B cell (primary cell): ENCODE results near the gene PTPRQ. TPM values are rescaled to one million over a fixed set of nuclear protein-coding genes. Genes with fewer than 3 reads are reported as not detected.

Experiments used
- ATAC-seq: fragments of 200-7000 bp; cut with Tn5 transposase; one replicate; pipeline ENCODE4 v1.10.0; 2021; ENCODE audit warnings: low read depth, mild to moderate bottlenecking, moderate number of reproducible peaks, moderate library complexity
- CTCF ChIA-PET: fragments of 350-600 bp; sonication (Branson Sonifier 250); formaldehyde crosslinking; loops from one replicate; lab custom pipeline; 2021; ENCODE audit warnings: antibody characterized with exemption, inconsistent platforms; lab: Charles Lee
- POLR2A ChIA-PET: fragments of 350-600 bp; sonication (Branson Sonifier 250); formaldehyde crosslinking; loops from one replicate; lab custom pipeline; 2021; ENCODE audit warnings: antibody characterized with exemption; lab: Charles Lee
- DNase-seq: peaks from one replicate; pipeline ENCODE4 v3.0.0; 2013
- H2AFZ ChIP-seq: 2 replicates; pipeline ENCODE4 v1.6.1; 2012; ENCODE audit warnings: mild to moderate bottlenecking, low read depth, low read length; ENCODE audit not compliant: insufficient read depth, poor library complexity, severe bottlenecking
- H3K27ac ChIP-seq, 2 donors: 1 replicate in 1 of 2; 2 replicates in 1 of 2; pipeline ENCODE4 v1.5.1; 2012 to 2013; ENCODE audit warnings: low read length in 2 of 2, mild to moderate bottlenecking in 2 of 2, moderate library complexity in 1 of 2
- H3K27me3 ChIP-seq, 4 experiments: fragments of 200-600 bp in 1 of 4; sonication (generic) in 1 of 4; replicated peaks in 1 of 4; 1 replicate in 2 of 4; 2 replicates in 2 of 4; pipeline versions ENCODE4 v1.6.1 to v1.7.0; 2013 to 2016; ENCODE audit warnings: low read length in 3 of 4, mild to moderate bottlenecking in 2 of 4, mixed read lengths in 1 of 4, moderate library complexity in 1 of 4; ENCODE audit not compliant: insufficient read depth in 4 of 4, control insufficient read depth in 3 of 4; ENCODE audit errors: control extremely low read depth in 1 of 4
- H3K36me3 ChIP-seq, 2 experiments: replicated peaks in 1 of 2; 1 replicate in 1 of 2; 2 replicates in 1 of 2; pipeline versions ENCODE4 v1.6.1 to v1.7.1; 2013; ENCODE audit warnings: low read length in 1 of 2; ENCODE audit not compliant: insufficient read depth in 2 of 2, control insufficient read depth in 1 of 2; ENCODE audit errors: control extremely low read depth in 1 of 2, extremely low read depth in 1 of 2
- H3K4me1 ChIP-seq, 2 donors: fragments of 200-600 bp in 1 of 2; sonication (generic) in 1 of 2; 1 replicate in 1 of 2; 2 replicates in 1 of 2; pipeline versions ENCODE4 v1.5.1 to v1.6.1; 2013 to 2017; ENCODE audit warnings: low read length in 2 of 2; ENCODE audit not compliant: control insufficient read depth in 2 of 2, insufficient read depth in 2 of 2
- H3K4me2 ChIP-seq: replicated peaks from 2 replicates; pipeline ENCODE3; 2012; ENCODE audit warnings: mild to moderate bottlenecking, low read depth, low read length; ENCODE audit not compliant: poor library complexity, severe bottlenecking
- H3K4me3 ChIP-seq, 5 experiments: fragments of 200-600 bp in 1 of 5; sonication (generic) in 1 of 5; 1 replicate in 3 of 5; 2 replicates in 2 of 5; pipeline versions ENCODE4 v1.5.1 to v1.7.0; 2011 to 2016; ENCODE audit warnings: low read length in 4 of 5, mild to moderate bottlenecking in 4 of 5, low read depth in 2 of 5, control low read depth in 1 of 5, moderate library complexity in 1 of 5; ENCODE audit not compliant: insufficient read depth in 1 of 5; ENCODE audit errors: control extremely low read depth in 1 of 5, extremely low read depth in 1 of 5
- H3K79me2 ChIP-seq: fragments of 200-600 bp; sonication (generic); one replicate; pipeline ENCODE4 v1.6.0; 2016; ENCODE audit warnings: low read length; ENCODE audit not compliant: control insufficient read depth, insufficient read depth
- H3K9ac ChIP-seq: fragments of 200-600 bp; sonication (generic); 2 replicates; pipeline ENCODE4 v1.6.1; 2017; ENCODE audit warnings: mild to moderate bottlenecking, low read length, moderate library complexity
- H3K9me3 ChIP-seq, 3 donors: one replicate each; pipeline versions ENCODE4 v1.6.1 to v1.7.1; 2013; ENCODE audit warnings: low read length in 2 of 3; ENCODE audit not compliant: control insufficient read depth in 2 of 3, insufficient read depth in 1 of 3; ENCODE audit errors: control extremely low read depth in 1 of 3
- H4K20me1 ChIP-seq: 2 replicates; pipeline ENCODE4 v1.6.0; 2012; ENCODE audit warnings: mild to moderate bottlenecking, low read length; ENCODE audit not compliant: insufficient read depth, control insufficient read depth, poor library complexity, severe bottlenecking
- H3K27ac Mint-ChIP-seq: one replicate; pipeline ENCODE4 v1.8.0; 2021; ENCODE audit warnings: mixed read lengths
- H3K27me3 Mint-ChIP-seq: one replicate; pipeline ENCODE4 v1.8.0; 2021; ENCODE audit warnings: mixed read lengths
- H3K4me1 Mint-ChIP-seq: one replicate; pipeline ENCODE4 v1.8.0; 2021; ENCODE audit warnings: mixed read lengths
- H3K4me3 Mint-ChIP-seq: one replicate; pipeline ENCODE4 v1.8.0; 2021; ENCODE audit warnings: mixed read lengths
- H3K9me3 Mint-ChIP-seq: one replicate; pipeline ENCODE4 v1.8.0; 2022; ENCODE audit warnings: mixed read lengths; ENCODE audit not compliant: insufficient read depth
- EZH2 ChIP-seq: IDR thresholded peaks from 2 replicates; pipeline ENCODE4 v1.6.1; 2012; ENCODE audit warnings: borderline replicate concordance, low read depth, mild to moderate bottlenecking, moderate library complexity, low read length; ENCODE audit not compliant: insufficient read depth, poor library complexity, severe bottlenecking
- WGBS: methylation state at CpG from one replicate; pipeline ENCODE4 v1.1.5; 2013; ENCODE audit warnings: missing lambda C conversion rate; ENCODE audit not compliant: insufficient coverage; 5-methylcytosine and 5-hydroxymethylcytosine counted together
- intact Hi-C: fragments of 100-400 bp; cut with micrococcal nuclease; formaldehyde crosslinking; loops from one replicate; pipeline ENCODE4 v1.10.0; 2022
- polyA plus RNA-seq: library from polyadenylated mRNA; depleted of rRNA; stranded (reverse); fragments of >200 nt; gene quantifications from 2 replicates; pipeline ENCODE4 v1.2.3, GENCODE V29; 2012
- total RNA-seq, 2 donors: library from RNA; stranded (reverse); fragments of 120-200 nt in 1 of 2; gene quantifications; 1 replicate in 1 of 2; 2 replicates in 1 of 2; pipeline versions ENCODE4 v1.2.3 to v1.2.4, GENCODE V29; 2013 to 2022
- TF ChIP-seq, protein P1 (sequence below): fragments of 200-600 bp; IDR thresholded peaks from one replicate; pipeline ENCODE4 v1.8.0; 2022; ENCODE audit warnings: antibody characterized with exemption, mild to moderate bottlenecking

PTPRQ gene
- total and polyA plus RNA-seq, 2 donors (not counting 1 experiment from before 2014, with no cell fraction given): not detected

DNA sequence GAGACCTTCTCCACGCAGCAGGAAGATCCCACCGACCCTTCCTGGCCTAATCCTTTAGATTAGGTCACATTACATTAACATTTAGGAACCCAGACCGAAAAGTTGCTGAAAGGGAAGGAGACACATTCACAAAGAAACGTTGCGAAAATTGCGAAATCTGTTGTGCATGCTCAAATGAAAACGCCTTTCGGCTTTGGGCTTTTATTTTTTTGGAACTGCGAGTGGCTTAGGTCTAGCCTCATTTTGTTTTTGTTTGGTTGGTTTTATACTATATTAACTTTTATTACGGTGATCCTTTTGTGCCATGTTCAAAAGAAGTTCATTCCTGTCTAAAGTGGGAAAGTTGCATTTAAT, 264.9 kb downstream of the PTPRQ start:
- POLR2A ChIA-PET: no interaction called here
- 21% methylated on average over 6 of the region's 10 CpGs for WGBS
- H3K79me2 ChIP-seq: no peaks in the 10 kb centered on the region
- H3K27ac ChIP-seq: no peak overlapping the region
- no peak overlapping the region for H3K4me2 ChIP-seq
- H3K27me3 Mint-ChIP-seq: peaks cover 52% of the 10 kb centered on the region
- H4K20me1 ChIP-seq: no peaks in the 10 kb centered on the region
- intact Hi-C loops: no loop called here
- no peaks in the 10 kb centered on the region for H3K36me3 ChIP-seq
- peaks cover 0 to 11% (median 0%) of the 10 kb centered on the region in 3 donors for H3K9me3 ChIP-seq
- CTCF ChIA-PET: no interaction called here
- no peaks in the 10 kb centered on the region for H3K9me3 Mint-ChIP-seq
- no peaks in the 10 kb centered on the region for H3K4me1 ChIP-seq
- no peak overlapping the region for H3K4me3 ChIP-seq
- peaks cover 0 to 18% (median 9%) of the 10 kb centered on the region in 4 experiments for H3K27me3 ChIP-seq
- H3K27ac Mint-ChIP-seq: no peak overlapping the region
- H3K4me1 Mint-ChIP-seq: peaks cover 2% of the 10 kb centered on the region
- TF ChIP-seq, protein P1, sequence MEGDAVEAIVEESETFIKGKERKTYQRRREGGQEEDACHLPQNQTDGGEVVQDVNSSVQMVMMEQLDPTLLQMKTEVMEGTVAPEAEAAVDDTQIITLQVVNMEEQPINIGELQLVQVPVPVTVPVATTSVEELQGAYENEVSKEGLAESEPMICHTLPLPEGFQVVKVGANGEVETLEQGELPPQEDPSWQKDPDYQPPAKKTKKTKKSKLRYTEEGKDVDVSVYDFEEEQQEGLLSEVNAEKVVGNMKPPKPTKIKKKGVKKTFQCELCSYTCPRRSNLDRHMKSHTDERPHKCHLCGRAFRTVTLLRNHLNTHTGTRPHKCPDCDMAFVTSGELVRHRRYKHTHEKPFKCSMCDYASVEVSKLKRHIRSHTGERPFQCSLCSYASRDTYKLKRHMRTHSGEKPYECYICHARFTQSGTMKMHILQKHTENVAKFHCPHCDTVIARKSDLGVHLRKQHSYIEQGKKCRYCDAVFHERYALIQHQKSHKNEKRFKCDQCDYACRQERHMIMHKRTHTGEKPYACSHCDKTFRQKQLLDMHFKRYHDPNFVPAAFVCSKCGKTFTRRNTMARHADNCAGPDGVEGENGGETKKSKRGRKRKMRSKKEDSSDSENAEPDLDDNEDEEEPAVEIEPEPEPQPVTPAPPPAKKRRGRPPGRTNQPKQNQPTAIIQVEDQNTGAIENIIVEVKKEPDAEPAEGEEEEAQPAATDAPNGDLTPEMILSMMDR: no peak
- TF ChIP-seq EZH2: no peak
- no peak for ATAC-seq
- H3K4me3 Mint-ChIP-seq: peak overlapping the region; percentile 19
- DNase-seq: no peak
- H2AFZ ChIP-seq: no peak overlapping the region
- H3K9ac ChIP-seq: no peak overlapping the region

DNA sequence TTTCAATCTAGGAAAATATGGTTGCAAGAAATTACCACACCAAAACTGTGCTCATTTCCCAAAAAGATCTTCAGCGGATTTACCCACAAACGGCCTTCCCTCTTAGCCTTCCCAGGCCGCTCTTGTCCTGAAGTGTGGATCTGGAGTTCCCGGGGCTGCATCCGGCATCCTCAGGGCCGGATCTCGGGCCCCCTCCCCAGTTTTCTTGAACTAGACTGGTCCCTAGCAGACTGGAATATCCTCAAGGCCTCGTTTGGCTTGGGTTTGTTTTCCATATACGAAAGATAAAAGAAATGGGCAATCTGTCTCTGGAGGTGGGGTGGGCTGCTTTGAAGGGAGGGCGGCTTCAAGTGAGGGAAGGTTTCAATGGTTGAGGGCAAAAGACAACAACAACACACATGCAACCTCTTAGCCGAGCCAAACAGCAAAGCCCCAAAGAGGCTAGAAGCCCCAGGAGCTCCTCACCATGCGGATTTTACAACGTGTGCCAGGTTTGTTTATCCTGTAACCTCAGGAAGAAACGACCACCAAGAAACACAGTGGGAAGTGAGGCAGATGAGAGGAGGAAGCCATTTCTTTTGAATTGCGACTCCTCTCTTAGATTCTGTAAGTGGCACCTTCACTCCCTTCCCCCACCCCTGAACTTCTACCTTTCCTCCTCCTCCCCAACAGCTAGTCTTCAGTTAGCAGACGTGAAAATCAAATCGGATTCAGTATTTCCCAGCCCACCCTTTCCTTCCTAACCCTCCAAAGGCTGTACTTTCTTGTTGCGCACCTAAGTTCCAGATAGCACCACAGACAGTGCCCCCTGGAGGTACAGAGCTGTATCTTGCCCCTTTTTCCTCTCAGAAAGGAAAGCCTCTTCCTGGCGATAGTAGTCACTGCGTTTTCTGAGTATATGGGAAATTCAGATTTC, 266.0 kb downstream of the PTPRQ start:
- no peaks in the 10 kb centered on the region for H4K20me1 ChIP-seq
- ChIA-PET CTCF (no interaction called here), POLR2A (no interaction called here)
- no peak overlapping the region for H3K4me3 Mint-ChIP-seq
- no peaks in the 10 kb centered on the region for H3K9me3 Mint-ChIP-seq
- peaks cover 2% of the 10 kb centered on the region for H3K4me1 Mint-ChIP-seq
- no peak overlapping the region for H2AFZ ChIP-seq
- H3K79me2 ChIP-seq: no peaks in the 10 kb centered on the region
- ATAC-seq (no peak), DNase-seq (no peak)
- no peak overlapping the region for H3K27ac Mint-ChIP-seq
- H3K4me3 ChIP-seq: no peak overlapping the region
- H3K27ac ChIP-seq: no peak overlapping the region
- no peaks in the 10 kb centered on the region for H3K4me1 ChIP-seq
- no peaks in the 10 kb centered on the region for H3K36me3 ChIP-seq
- H3K27me3 ChIP-seq: peaks cover 0 to 29% (median 16%) of the 10 kb centered on the region in 4 experiments
- TF ChIP-seq EZH2: no peak
- TF ChIP-seq, protein P1: no peak
- 59% methylated on average over 11 of the region's 20 CpGs for WGBS
- H3K4me2 ChIP-seq: no peak overlapping the region
- intact Hi-C loops: no loop called here
- H3K9ac ChIP-seq: no peak overlapping the region
- H3K27me3 Mint-ChIP-seq: peaks cover 63% of the 10 kb centered on the region
- peaks cover 0 to 11% (median 0%) of the 10 kb centered on the region in 3 donors for H3K9me3 ChIP-seq
